ENCODE measurements around the gene RTN4R. TPM values are rescaled to one million over a fixed set of nuclear protein-coding genes. Genes with fewer than 3 reads are reported as not detected.
"Not testable (repeated sequence)": the region's sequence is repeated elsewhere in the genome, so short reads cannot be mapped to it uniquely, and the experiment has no call there.

The RTN4R gene
- total and polyA plus RNA-seq, 2 donors from 2014 or later, result 1.2 to 2.5 TPM

GRCh38 chr22:20312396-20313191 is 44.5 kb upstream of the RTN4R start:
- no peak overlapping the region for H3K4me3 ChIP-seq (ENCODE audit: low read length in 3 of 3)
- peaks cover 0 to 3% (median 0%) of the 10 kb centered on the region in 3 donors for H3K4me1 ChIP-seq (ENCODE audit: control insufficient read depth in 2 of 3, insufficient read depth in 2 of 3, low read depth in 1 of 3, low read length in 3 of 3)
- no peaks in the 10 kb centered on the region for H3K9me3 ChIP-seq (ENCODE audit: control insufficient read depth in 2 of 3, insufficient read depth in 1 of 3, low read length in 3 of 3)
- H3K27me3 ChIP-seq (ENCODE audit: control insufficient read depth, insufficient read depth, low read length), result no peaks in the 10 kb centered on the region
- H3K27ac ChIP-seq (ENCODE audit: low read depth in 2 of 2, low read length in 2 of 2), result no peak overlapping the region
- no peak for TF ChIP-seq CTCF (IDR thresholded peaks at IDR 0.05; ENCODE audit: borderline replicate concordance, extremely low read depth, insufficient read depth)
- FAIRE-seq (no peak), DNase-seq (peak in 3 of 5 donors; percentile 8 to 59 (median 47))
- no peak overlapping the region for H3K9ac ChIP-seq (ENCODE audit: low read length in 3 of 3)
- intact Hi-C loops (cut with DNase I), result no loop called here
- H3K36me3 ChIP-seq (ENCODE audit: control insufficient read depth in 2 of 3, insufficient read depth in 3 of 3, low read length in 3 of 3), result no peaks in the 10 kb centered on the region

GRCh38 chr22:20311249-20312062 is 43.3 kb upstream of the RTN4R start:
- H3K4me3 ChIP-seq (ENCODE audit: low read length in 3 of 3); H3K36me3 ChIP-seq (ENCODE audit: control insufficient read depth in 2 of 3, insufficient read depth in 3 of 3, low read length in 3 of 3); FAIRE-seq; H3K27ac ChIP-seq (ENCODE audit: low read depth in 2 of 2, low read length in 2 of 2); H3K9ac ChIP-seq (ENCODE audit: low read length in 3 of 3); H3K9me3 ChIP-seq (ENCODE audit: control insufficient read depth in 2 of 3, insufficient read depth in 1 of 3, low read length in 3 of 3); H3K27me3 ChIP-seq (ENCODE audit: control insufficient read depth, insufficient read depth, low read length); H3K4me1 ChIP-seq (ENCODE audit: control insufficient read depth in 2 of 3, insufficient read depth in 2 of 3, low read depth in 1 of 3, low read length in 3 of 3); intact Hi-C loops (cut with DNase I): not testable (repeated sequence)
- peak in 2 of 5 donors; percentile 28 to 50 for DNase-seq

- H3K36me3 ChIP-seq (ENCODE audit: control insufficient read depth in 2 of 3, insufficient read depth in 3 of 3, low read length in 3 of 3); H3K9ac ChIP-seq (ENCODE audit: low read length in 3 of 3); H3K9me3 ChIP-seq (ENCODE audit: control insufficient read depth in 2 of 3, insufficient read depth in 1 of 3, low read length in 3 of 3); FAIRE-seq; H3K27ac ChIP-seq (ENCODE audit: low read depth in 2 of 2, low read length in 2 of 2); H3K4me1 ChIP-seq (ENCODE audit: control insufficient read depth in 2 of 3, insufficient read depth in 2 of 3, low read depth in 1 of 3, low read length in 3 of 3); intact Hi-C loops (cut with DNase I); H3K4me3 ChIP-seq (ENCODE audit: low read length in 3 of 3); H3K27me3 ChIP-seq (ENCODE audit: control insufficient read depth, insufficient read depth, low read length): not testable (repeated sequence)
- peak in 2 of 5 donors; percentile 19 to 64 for DNase-seq
Observed at GRCh38 chr22:20310773-20311172, 42.7 kb upstream of the RTN4R start.

GRCh38 chr22:20310180-20310579 is 42.1 kb upstream of the RTN4R start:
- H3K27me3 ChIP-seq (ENCODE audit: control insufficient read depth, insufficient read depth, low read length); intact Hi-C loops (cut with DNase I); H3K4me3 ChIP-seq (ENCODE audit: low read length in 3 of 3); H3K4me1 ChIP-seq (ENCODE audit: control insufficient read depth in 2 of 3, insufficient read depth in 2 of 3, low read depth in 1 of 3, low read length in 3 of 3); H3K27ac ChIP-seq (ENCODE audit: low read depth in 2 of 2, low read length in 2 of 2); H3K36me3 ChIP-seq (ENCODE audit: control insufficient read depth in 2 of 3, insufficient read depth in 3 of 3, low read length in 3 of 3); H3K9me3 ChIP-seq (ENCODE audit: control insufficient read depth in 2 of 3, insufficient read depth in 1 of 3, low read length in 3 of 3); H3K9ac ChIP-seq (ENCODE audit: low read length in 3 of 3); FAIRE-seq: not testable (repeated sequence)
- peak in 1 of 5 donors; percentile 39 for DNase-seq

- DNase-seq, result peak in 1 of 5 donors; percentile 45
- H3K9me3 ChIP-seq (ENCODE audit: control insufficient read depth in 2 of 3, insufficient read depth in 1 of 3, low read length in 3 of 3); FAIRE-seq; H3K27ac ChIP-seq (ENCODE audit: low read depth in 2 of 2, low read length in 2 of 2); H3K4me3 ChIP-seq (ENCODE audit: low read length in 3 of 3); H3K27me3 ChIP-seq (ENCODE audit: control insufficient read depth, insufficient read depth, low read length); H3K4me1 ChIP-seq (ENCODE audit: control insufficient read depth in 2 of 3, insufficient read depth in 2 of 3, low read depth in 1 of 3, low read length in 3 of 3); intact Hi-C loops (cut with DNase I); H3K36me3 ChIP-seq (ENCODE audit: control insufficient read depth in 2 of 3, insufficient read depth in 3 of 3, low read length in 3 of 3); H3K9ac ChIP-seq (ENCODE audit: low read length in 3 of 3): not testable (repeated sequence)
Observed at GRCh38 chr22:20308806-20309650, 40.9 kb upstream of the RTN4R start.

- H3K36me3 ChIP-seq (ENCODE audit: control insufficient read depth in 2 of 3, insufficient read depth in 3 of 3, low read length in 3 of 3); H3K4me3 ChIP-seq (ENCODE audit: low read length in 3 of 3); intact Hi-C loops (cut with DNase I); H3K27me3 ChIP-seq (ENCODE audit: control insufficient read depth, insufficient read depth, low read length); H3K4me1 ChIP-seq (ENCODE audit: control insufficient read depth in 2 of 3, insufficient read depth in 2 of 3, low read depth in 1 of 3, low read length in 3 of 3); FAIRE-seq; H3K9ac ChIP-seq (ENCODE audit: low read length in 3 of 3); H3K27ac ChIP-seq (ENCODE audit: low read depth in 2 of 2, low read length in 2 of 2); H3K9me3 ChIP-seq (ENCODE audit: control insufficient read depth in 2 of 3, insufficient read depth in 1 of 3, low read length in 3 of 3): not testable (repeated sequence)
- DNase-seq, result peak in 2 of 5 donors; percentile 36 to 68
Observed at GRCh38 chr22:20307448-20308447, 39.6 kb upstream of the RTN4R start.
